ENCODE measurements around the gene NQO1.
"Not testable (repeated sequence)": the region's sequence is repeated elsewhere in the genome, so short reads cannot be mapped to it uniquely, and the experiment has no call there.

The NQO1 gene

GRCh38 chr16:69726313-69727060 lies at the start of gene NQO1:
Gene NQO1, minus strand, starts transcription at chr16:69726560. Its CDS starts 121 bp downstream, at chr16:69726439.
- peak within 1 kb of the TSS; percentile 92 for H3K4me3 Mint-ChIP-seq
- peak within 1 kb of the TSS; percentile 91 for H3K27ac Mint-ChIP-seq
- H3K4me1 Mint-ChIP-seq, result peaks cover 19% of the 10 kb centered on the region
- H3K27me3 Mint-ChIP-seq, result no peaks in the 10 kb centered on the region
- no peaks in the 10 kb centered on the region for H3K9me3 Mint-ChIP-seq
- peaks cover under 1% of the 10 kb centered on the region for H3K36me3 Mint-ChIP-seq
- ATAC-seq, result peak; percentile 100

GRCh38 chr16:69775563-69775962 lies 49.2 kb upstream of the NQO1 start:
- Mint-ChIP-seq H3K9me3 (peaks cover 9% of the 10 kb centered on the region), H3K4me3 (no peak overlapping the region), H3K36me3 (peaks cover 28% of the 10 kb centered on the region), H3K27ac (no peak overlapping the region), H3K27me3 (no peaks in the 10 kb centered on the region), H3K4me1 (peaks cover 49% of the 10 kb centered on the region)
- ATAC-seq, result no peak

- ATAC-seq, result no peak
- Mint-ChIP-seq H3K4me3 (peak overlapping the region; percentile 48), H3K4me1 (peaks cover 67% of the 10 kb centered on the region), H3K36me3 (peaks cover 33% of the 10 kb centered on the region), H3K9me3 (peaks cover 9% of the 10 kb centered on the region), H3K27ac (peak overlapping the region; percentile 42), H3K27me3 (no peaks in the 10 kb centered on the region)
These were observed 47.0 kb upstream of the NQO1 start for GRCh38 chr16:69773260-69773947.

DNA sequence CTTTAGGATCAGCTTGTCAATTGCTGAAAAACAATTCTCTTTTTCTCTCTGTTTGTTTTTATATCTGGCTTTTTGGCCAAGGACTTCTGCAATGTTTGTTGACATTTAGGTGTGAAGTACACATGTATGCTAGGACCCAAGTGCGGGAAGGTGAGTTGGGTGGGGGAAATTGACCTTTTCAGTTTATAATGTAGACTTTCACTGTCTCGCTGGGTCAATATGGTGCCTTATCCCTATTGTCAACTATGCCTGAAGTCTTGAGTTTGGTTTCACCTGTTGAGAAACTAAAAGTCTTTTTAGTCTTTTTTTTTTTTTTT lies 45.2 kb upstream of the NQO1 start:
- Mint-ChIP-seq H3K4me3 (peak overlapping the region; percentile 10), H3K36me3 (peaks cover 35% of the 10 kb centered on the region), H3K27ac (peak overlapping the region; percentile 26), H3K27me3 (no peaks in the 10 kb centered on the region), H3K4me1 (peaks cover 83% of the 10 kb centered on the region), H3K9me3 (peaks cover 9% of the 10 kb centered on the region)
- ATAC-seq, result no peak

DNA sequence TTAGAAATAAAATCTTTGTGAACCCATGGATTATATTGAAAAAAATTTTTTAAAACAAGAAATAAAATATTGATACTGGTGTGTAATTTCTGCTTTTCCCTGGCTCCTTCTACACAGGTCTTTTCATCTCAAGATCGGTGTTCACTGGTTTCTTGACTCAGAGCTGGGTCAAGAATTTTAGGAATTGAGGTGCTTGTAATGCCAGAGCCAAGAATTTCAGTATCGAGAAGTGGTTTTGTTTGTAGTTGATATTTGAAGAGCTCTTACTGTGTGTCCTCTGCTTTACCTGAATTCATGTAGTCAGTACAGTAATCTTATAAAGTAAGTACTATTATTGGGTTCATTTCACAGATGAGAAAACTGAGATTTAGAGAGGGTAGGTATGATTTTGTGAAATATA lies 43.0 kb upstream of the NQO1 start:
- Mint-ChIP-seq H3K4me3 (no peak overlapping the region), H3K27ac (no peak overlapping the region), H3K27me3 (no peaks in the 10 kb centered on the region), H3K36me3 (peaks cover 22% of the 10 kb centered on the region), H3K4me1 (peaks cover 85% of the 10 kb centered on the region), H3K9me3 (peaks cover 3% of the 10 kb centered on the region)
- ATAC-seq, result no peak

- H3K4me1 Mint-ChIP-seq, result peaks cover 79% of the 10 kb centered on the region
- no peak overlapping the region for H3K4me3 Mint-ChIP-seq
- H3K27me3 Mint-ChIP-seq, result no peaks in the 10 kb centered on the region
- H3K36me3 Mint-ChIP-seq, result peaks cover 15% of the 10 kb centered on the region
- no peaks in the 10 kb centered on the region for H3K9me3 Mint-ChIP-seq
- H3K27ac Mint-ChIP-seq, result no peak overlapping the region
- ATAC-seq, result no peak
These were observed 42.3 kb upstream of the NQO1 start for GRCh38 chr16:69768666-69769065.

DNA sequence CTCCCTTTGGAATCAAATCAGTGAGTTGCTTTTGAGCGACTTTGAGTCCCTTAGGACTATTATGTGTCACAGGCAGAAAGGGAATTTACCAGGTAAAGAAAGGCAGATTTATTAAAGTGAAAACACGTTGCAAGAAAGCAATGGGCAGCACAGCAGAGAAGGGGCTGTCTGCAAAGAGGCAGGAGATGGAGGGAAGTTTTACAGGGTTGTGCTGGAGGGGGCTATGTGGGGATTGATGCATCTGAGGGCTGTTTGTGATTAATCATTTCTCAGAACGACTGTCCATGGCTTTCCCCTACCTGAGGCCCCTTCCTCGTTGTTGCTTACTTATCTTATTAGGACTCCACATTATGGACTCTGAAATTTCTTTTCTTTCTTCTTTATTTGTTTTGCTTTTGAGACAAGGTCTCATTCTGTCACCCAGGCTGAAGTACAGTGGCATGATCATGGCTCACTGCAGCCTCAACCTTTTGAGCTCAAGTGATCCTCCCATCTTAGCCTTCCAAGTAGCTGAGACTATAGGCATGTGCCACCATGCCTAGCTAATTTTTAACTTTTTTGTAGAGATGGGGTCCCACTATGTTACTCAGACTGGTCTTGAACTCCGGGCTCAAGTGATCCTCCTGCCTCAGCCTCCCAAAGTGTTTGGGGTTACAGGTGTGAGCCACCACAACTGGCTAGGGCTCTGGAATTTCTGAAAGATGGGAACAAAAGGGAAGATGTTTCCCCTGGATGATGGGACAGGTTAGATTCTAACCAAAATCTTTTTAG lies 41.3 kb upstream of the NQO1 start:
- H3K4me1 Mint-ChIP-seq, result peaks cover 78% of the 10 kb centered on the region
- H3K9me3 Mint-ChIP-seq, result no peaks in the 10 kb centered on the region
- H3K27me3 Mint-ChIP-seq, result no peaks in the 10 kb centered on the region
- H3K27ac Mint-ChIP-seq, result peak overlapping the region; percentile 32
- ATAC-seq, result no peak
- peaks cover 15% of the 10 kb centered on the region for H3K36me3 Mint-ChIP-seq
- H3K4me3 Mint-ChIP-seq, result no peak overlapping the region

DNA sequence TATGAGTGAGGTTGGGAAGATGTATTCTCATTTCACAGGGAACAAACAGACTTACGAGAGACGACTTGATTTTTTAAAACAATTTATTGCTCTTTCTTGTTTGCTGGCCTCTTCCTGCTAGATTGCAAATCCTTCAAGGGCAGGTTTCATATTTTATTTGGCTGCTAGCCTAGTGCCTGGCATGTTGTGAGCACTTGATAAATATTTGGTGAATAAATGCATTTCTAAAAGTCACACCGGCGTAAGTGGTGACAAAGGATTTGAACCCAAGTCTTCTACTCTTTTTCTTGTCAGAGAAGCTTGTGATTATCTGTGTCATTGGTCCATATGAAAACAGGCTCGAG lies 37.2 kb upstream of the NQO1 start:
- Mint-ChIP-seq H3K9me3 (no peaks in the 10 kb centered on the region), H3K27me3 (peaks cover 2% of the 10 kb centered on the region), H3K27ac (peak overlapping the region; percentile 93), H3K4me1 (peaks cover 41% of the 10 kb centered on the region), H3K4me3 (peak overlapping the region; percentile 83), H3K36me3 (peaks cover 12% of the 10 kb centered on the region)
- ATAC-seq, result no peak

GRCh38 chr16:69762814-69763598 lies 36.6 kb upstream of the NQO1 start:
- ATAC-seq, result peak; percentile 84
- Mint-ChIP-seq H3K27ac (peak overlapping the region; percentile 93), H3K36me3 (peaks cover 10% of the 10 kb centered on the region), H3K4me1 (peaks cover 38% of the 10 kb centered on the region), H3K27me3 (peaks cover 8% of the 10 kb centered on the region), H3K4me3 (peak overlapping the region; percentile 83), H3K9me3 (no peaks in the 10 kb centered on the region)

- H3K4me1 Mint-ChIP-seq, result peaks cover 30% of the 10 kb centered on the region
- H3K27me3 Mint-ChIP-seq, result peaks cover 13% of the 10 kb centered on the region
- peaks cover 10% of the 10 kb centered on the region for H3K36me3 Mint-ChIP-seq
- peak within 1 kb of the TSS; percentile 93 for H3K27ac Mint-ChIP-seq
- no peaks in the 10 kb centered on the region for H3K9me3 Mint-ChIP-seq
- ATAC-seq, result peak; percentile 91
- peak within 1 kb of the TSS; percentile 83 for H3K4me3 Mint-ChIP-seq
These were observed 35.8 kb upstream of the NQO1 start, which contains the start of gene WWP2 for GRCh38 chr16:69761983-69762813. Gene WWP2, plus strand, starts transcription at chr16:69762332. Its CDS starts 24,679 bp downstream, at chr16:69787011.

DNA sequence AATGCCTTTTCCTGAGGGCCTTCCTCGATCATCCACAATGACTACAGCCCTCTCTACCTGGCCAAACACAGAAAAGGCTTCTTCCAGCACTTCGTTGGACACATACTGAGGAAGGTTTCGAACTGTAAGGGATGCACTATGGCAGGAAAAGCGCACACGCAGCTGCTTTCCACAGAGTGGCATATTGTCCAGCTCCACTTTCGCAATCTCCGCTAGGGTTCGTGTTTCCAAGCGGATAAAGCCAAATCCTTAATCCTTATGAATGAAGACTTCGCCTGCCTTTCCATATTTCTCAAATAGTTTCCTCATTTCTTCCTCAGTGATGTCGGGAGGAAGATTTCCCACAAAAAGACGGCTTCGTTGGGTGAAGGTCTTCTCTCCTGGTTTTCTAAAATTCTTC lies 31.0 kb upstream of the NQO1 start:
- Mint-ChIP-seq H3K27ac (peak overlapping the region; percentile 9), H3K27me3 (peaks cover 13% of the 10 kb centered on the region), H3K4me1 (peaks cover 24% of the 10 kb centered on the region)
- H3K36me3 Mint-ChIP-seq, H3K9me3 Mint-ChIP-seq, H3K4me3 Mint-ChIP-seq, ATAC-seq: not testable (repeated sequence)

DNA sequence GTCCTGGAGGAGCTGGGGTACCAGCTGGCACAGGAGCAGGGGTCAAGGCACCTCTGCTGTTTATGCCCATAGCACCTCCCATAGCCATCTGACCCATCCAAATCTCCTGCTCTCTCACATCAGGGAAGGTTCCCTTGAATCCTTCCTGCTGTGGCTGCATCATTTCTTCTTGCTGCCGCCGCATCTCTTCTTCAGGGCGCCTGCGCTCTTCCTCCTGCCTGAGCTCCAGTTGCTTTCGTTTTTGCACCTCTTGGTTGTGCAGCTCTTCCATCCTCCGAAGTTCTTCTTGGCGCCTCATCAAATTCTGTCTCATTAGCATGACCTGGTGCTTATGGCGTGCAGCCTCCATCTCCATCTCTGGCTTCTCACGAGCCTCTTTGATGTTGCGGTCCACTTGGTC lies 30.3 kb upstream of the NQO1 start:
- H3K27ac Mint-ChIP-seq, result peak overlapping the region; percentile 9
- ATAC-seq, result no peak
- peaks cover 13% of the 10 kb centered on the region for H3K27me3 Mint-ChIP-seq
- no peak overlapping the region for H3K4me3 Mint-ChIP-seq
- peaks cover 29% of the 10 kb centered on the region for H3K4me1 Mint-ChIP-seq
- H3K36me3 Mint-ChIP-seq, result peaks cover 5% of the 10 kb centered on the region
- no peaks in the 10 kb centered on the region for H3K9me3 Mint-ChIP-seq

GRCh38 chr16:69754469-69755310 lies 28.3 kb upstream of the NQO1 start, which contains the start of gene NOB1:
Gene NOB1, minus strand, starts transcription at chr16:69754926. Its CDS starts 16 bp downstream, at chr16:69754910.
- Mint-ChIP-seq H3K9me3 (no peaks in the 10 kb centered on the region), H3K4me1 (peaks cover 29% of the 10 kb centered on the region), H3K36me3 (peaks cover 5% of the 10 kb centered on the region), H3K4me3 (peak within 1 kb of the TSS; percentile 99), H3K27ac (peak within 1 kb of the TSS; percentile 99), H3K27me3 (peaks cover 13% of the 10 kb centered on the region)
- ATAC-seq, result peak; percentile 99

Data from stimulated activated memory B cell treated with anti-CD40 and anti-IgM and Interleukin-4, amounts not matched to agents 10 μg/mL and 1 μg/mL and 100 μg/mL, for 72 hours (primary cell).